WI38 (cell line): ENCODE results near the gene TMEM43.

Experiments
- H3K4me3 ChIP-seq: 2 replicates; pipeline ENCODE4 v1.5.1; 2011; ENCODE audit warnings: low read depth, mild to moderate bottlenecking, control low read depth, low read length
- TF ChIP-seq, protein P1 (sequence below): IDR thresholded peaks from 2 replicates; pipeline ENCODE4 v1.5.1; 2012; ENCODE audit warnings: low read depth, mild to moderate bottlenecking, control low read depth, low read length

The TMEM43 gene

GRCh38 chr3:14186854-14187458, 62.1 kb downstream of the TMEM43 start:
- H3K4me3 ChIP-seq, result no peak overlapping the region
- TF ChIP-seq, protein P1, sequence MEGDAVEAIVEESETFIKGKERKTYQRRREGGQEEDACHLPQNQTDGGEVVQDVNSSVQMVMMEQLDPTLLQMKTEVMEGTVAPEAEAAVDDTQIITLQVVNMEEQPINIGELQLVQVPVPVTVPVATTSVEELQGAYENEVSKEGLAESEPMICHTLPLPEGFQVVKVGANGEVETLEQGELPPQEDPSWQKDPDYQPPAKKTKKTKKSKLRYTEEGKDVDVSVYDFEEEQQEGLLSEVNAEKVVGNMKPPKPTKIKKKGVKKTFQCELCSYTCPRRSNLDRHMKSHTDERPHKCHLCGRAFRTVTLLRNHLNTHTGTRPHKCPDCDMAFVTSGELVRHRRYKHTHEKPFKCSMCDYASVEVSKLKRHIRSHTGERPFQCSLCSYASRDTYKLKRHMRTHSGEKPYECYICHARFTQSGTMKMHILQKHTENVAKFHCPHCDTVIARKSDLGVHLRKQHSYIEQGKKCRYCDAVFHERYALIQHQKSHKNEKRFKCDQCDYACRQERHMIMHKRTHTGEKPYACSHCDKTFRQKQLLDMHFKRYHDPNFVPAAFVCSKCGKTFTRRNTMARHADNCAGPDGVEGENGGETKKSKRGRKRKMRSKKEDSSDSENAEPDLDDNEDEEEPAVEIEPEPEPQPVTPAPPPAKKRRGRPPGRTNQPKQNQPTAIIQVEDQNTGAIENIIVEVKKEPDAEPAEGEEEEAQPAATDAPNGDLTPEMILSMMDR, result no peak

DNA sequence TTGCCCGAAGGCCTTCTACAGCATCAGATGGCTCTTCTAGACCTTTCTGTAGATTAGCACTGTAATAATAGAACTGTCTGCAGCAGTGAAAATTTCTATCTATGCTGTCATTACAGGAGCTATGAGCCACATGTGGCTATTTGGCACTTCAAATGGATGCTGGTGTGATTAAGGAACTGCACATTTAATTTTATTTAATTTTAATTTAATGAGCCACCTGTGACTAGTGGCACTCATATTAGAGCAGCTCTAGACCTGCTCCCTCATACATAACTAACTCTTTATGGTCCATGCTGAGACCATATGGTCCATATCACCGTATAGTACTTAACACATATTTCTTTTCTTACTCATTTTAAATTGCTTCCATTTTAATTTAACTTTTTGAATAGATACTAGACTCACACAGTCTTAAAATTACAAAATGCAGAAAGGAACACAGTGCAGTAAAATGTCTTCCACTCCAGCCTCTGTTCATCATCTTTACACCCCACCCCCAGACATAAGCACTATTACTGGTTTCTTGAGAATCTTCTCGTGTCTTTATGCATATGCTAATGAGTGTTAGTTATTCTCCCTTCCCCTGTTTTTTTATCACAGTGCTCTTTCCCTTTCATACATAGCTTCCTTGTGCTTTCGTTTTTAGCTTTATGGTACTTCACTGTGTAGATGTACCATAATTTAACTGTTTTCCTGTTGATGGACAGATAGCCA, 63.3 kb downstream of the TMEM43 start:
- TF ChIP-seq, protein P1, result no peak
- H3K4me3 ChIP-seq, result no peak overlapping the region
